ENCODE measurements around the gene RUSF1. TPM values are rescaled to one million over a fixed set of nuclear protein-coding genes. Genes with fewer than 3 reads are reported as not detected.

RUSF1 gene
- total and polyA plus RNA-seq, 8 donors, result 39.9 to 96.7 (median 51.0) TPM

GRCh38 chr16:31474773-31475738 is 33.1 kb downstream of the RUSF1 start:
- FAIRE-seq (no peak), ATAC-seq (no peak), DNase-seq (no peak)
- intact Hi-C loops (cut with DNase I), result no loop called here
- TF ChIP-seq, protein P1, sequence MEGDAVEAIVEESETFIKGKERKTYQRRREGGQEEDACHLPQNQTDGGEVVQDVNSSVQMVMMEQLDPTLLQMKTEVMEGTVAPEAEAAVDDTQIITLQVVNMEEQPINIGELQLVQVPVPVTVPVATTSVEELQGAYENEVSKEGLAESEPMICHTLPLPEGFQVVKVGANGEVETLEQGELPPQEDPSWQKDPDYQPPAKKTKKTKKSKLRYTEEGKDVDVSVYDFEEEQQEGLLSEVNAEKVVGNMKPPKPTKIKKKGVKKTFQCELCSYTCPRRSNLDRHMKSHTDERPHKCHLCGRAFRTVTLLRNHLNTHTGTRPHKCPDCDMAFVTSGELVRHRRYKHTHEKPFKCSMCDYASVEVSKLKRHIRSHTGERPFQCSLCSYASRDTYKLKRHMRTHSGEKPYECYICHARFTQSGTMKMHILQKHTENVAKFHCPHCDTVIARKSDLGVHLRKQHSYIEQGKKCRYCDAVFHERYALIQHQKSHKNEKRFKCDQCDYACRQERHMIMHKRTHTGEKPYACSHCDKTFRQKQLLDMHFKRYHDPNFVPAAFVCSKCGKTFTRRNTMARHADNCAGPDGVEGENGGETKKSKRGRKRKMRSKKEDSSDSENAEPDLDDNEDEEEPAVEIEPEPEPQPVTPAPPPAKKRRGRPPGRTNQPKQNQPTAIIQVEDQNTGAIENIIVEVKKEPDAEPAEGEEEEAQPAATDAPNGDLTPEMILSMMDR (IDR thresholded peaks at IDR 0.05), result no peak
- no peaks in the 10 kb centered on the region for H3K36me3 ChIP-seq
- no peak overlapping the region for H3K4me3 ChIP-seq
- WGBS, 2 donors, result 88 to 92% methylated on average over 12 of the region's 12 CpGs
- peaks cover 0 to 7% (median 3%) of the 10 kb centered on the region in 3 donors for H3K4me1 ChIP-seq
- no peaks in the 10 kb centered on the region for H3K9me3 ChIP-seq
- H3K27me3 ChIP-seq, result no peaks in the 10 kb centered on the region
- no peak overlapping the region for H3K27ac ChIP-seq

DNA sequence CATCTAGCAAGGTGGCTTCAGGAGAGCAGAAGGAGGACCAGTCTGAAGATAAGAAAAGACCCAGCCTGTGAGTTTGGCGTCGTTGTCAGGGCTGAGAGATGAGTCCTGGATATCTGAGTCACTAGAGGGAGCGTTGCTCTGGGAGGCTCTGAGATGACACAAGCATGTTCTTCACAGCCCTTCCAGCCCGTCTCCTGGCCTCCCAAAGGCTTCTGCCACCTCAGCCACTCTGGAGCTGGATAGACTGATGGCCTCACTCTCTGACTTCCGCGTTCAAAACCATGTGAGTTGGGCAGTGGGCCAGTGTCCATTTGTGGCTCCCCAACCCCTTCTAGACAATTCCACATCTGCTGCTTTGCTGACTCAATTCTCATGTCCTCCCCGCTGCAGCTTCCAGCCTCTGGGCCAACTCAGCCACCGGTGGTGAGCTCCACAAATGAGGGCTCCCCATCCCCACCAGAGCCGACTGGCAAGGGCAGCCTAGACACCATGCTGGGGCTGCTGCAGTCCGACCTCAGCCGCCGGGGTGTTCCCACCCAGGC is 33.9 kb downstream of the RUSF1 start:
- FAIRE-seq (no peak), DNase-seq (no peak), ATAC-seq (no peak)
- intact Hi-C loops (cut with DNase I), result no loop called here
- TF ChIP-seq, protein P1 (IDR thresholded peaks at IDR 0.05), result no peak
- Histone ChIP-seq H3K4me3 (no peak overlapping the region), H3K9me3 (no peaks in the 10 kb centered on the region), H3K36me3 (no peaks in the 10 kb centered on the region), H3K27ac (no peak overlapping the region), H3K4me1 (peaks cover 0 to 7% (median 3%) of the 10 kb centered on the region in 3 donors), H3K27me3 (no peaks in the 10 kb centered on the region)
- 75 to 80% methylated on average over 12 of the region's 12 CpGs for WGBS, 2 donors

- WGBS, 2 donors, result 80 to 85% methylated on average over 17 of the region's 17 CpGs
- TF ChIP-seq, protein P1 (IDR thresholded peaks at IDR 0.05), result no peak
- Histone ChIP-seq H3K27ac (no peak overlapping the region), H3K9me3 (no peaks in the 10 kb centered on the region), H3K36me3 (no peaks in the 10 kb centered on the region), H3K4me3 (peak overlapping the region in 1 of 4 donors; percentile 50), H3K27me3 (no peaks in the 10 kb centered on the region), H3K4me1 (peaks cover 0 to 7% (median 3%) of the 10 kb centered on the region in 3 donors)
- DNase-seq (no peak), ATAC-seq (no peak), FAIRE-seq (no peak)
- intact Hi-C loops (cut with DNase I), result no loop called here
These were observed 34.8 kb downstream of the RUSF1 start for GRCh38 chr16:31473264-31473984.

DNA sequence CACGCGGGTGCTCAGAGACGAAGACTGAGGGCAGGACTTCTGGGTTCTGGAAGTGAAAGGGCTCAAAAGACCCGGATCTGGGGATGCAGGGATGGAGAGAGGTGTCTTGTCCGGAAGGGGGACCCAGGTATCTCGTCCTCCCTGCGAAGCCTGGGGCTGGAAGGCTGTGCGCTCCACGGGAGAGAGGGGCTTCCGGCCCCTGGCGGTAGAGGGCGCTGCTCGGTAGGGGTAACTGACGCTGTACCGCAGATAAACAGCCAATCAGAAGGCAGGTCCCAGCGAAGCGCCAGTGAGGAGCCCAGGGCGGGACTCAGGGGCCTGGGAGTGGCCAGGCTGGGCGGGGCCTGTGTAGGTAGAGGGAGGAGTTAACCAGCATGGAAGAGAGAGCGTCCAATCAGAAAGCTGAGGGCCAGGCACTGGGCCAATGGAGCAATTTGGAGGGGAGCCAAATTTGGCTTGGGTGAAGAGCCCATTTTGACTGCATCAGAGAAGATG is 35.4 kb downstream of the RUSF1 start:
- 27 to 36% methylated on average over 20 of the region's 20 CpGs for WGBS, 2 donors
- ATAC-seq (peak; percentile 30 to 55 (median 43)), FAIRE-seq (no peak), DNase-seq (peak; percentile 69 to 91 (median 86))
- Histone ChIP-seq H3K36me3 (no peaks in the 10 kb centered on the region), H3K27me3 (no peaks in the 10 kb centered on the region), H3K9me3 (no peaks in the 10 kb centered on the region), H3K4me3 (peak overlapping the region in 3 of 4 donors; percentile 18 to 50 (median 27)), H3K27ac (peak overlapping the region in 2 of 4 donors; percentile 50 to 51), H3K4me1 (peaks cover 0 to 7% (median 3%) of the 10 kb centered on the region in 3 donors)
- TF ChIP-seq, protein P1 (IDR thresholded peaks at IDR 0.05), result peak in 3 of 4 donors; percentile 24 to 38 (median 31)
- intact Hi-C loops (cut with DNase I), result no loop called here

Data from pancreas (tissue), 10 donors.